ENCODE data around the gene BCL2. TPM values are rescaled to one million over a fixed set of nuclear protein-coding genes. Genes with fewer than 3 reads are reported as not detected.

Gene BCL2
- total RNA-seq, 8 experiments from 2014 or later: 0.97 to 29.2 (median 5.8) TPM

- WGBS, 10 experiments: 69 to 100% (median 98%) methylated on average over 1 to 5 of the region's 7 CpGs; no CpG with 5 or more reads in 4 of the 10 experiments
- Histone ChIP-seq H3K4me1 (replicated peaks in 1 of 2) (no peaks in the 10 kb centered on the region), H3K4me3 (no peak overlapping the region), H3K27ac (no peak overlapping the region)
- ATAC-seq (replicated peaks in 6 of 8): no peak
- in situ Hi-C loops (cut with MboI; ENCODE audit: low pct_unique_long_range_greater_than_20kb in 2 of 9, low sequenced_read_pairs in 9 of 9, unreplicated experiment in 9 of 9): no loop called here
Measured at GRCh38 chr18:63152791-63153190, 166.8 kb downstream of the BCL2 start.

- 9 to 100% (median 64%) methylated on average over 1 to 3 of the region's 3 CpGs for WGBS, 10 experiments
- H3K27ac ChIP-seq: no peak overlapping the region
- H3K4me3 ChIP-seq: no peak overlapping the region
- no peak for ATAC-seq (replicated peaks in 6 of 8)
- in situ Hi-C loops (cut with MboI; ENCODE audit: low pct_unique_long_range_greater_than_20kb in 2 of 9, low sequenced_read_pairs in 9 of 9, unreplicated experiment in 9 of 9): no loop called here
- no peaks in the 10 kb centered on the region for H3K4me1 ChIP-seq (replicated peaks in 1 of 2)
Measured at GRCh38 chr18:63152096-63152495, 167.5 kb downstream of the BCL2 start.

- no peak overlapping the region for H3K4me3 ChIP-seq
- 81 to 100% (median 90%) methylated on average over 1 to 5 of the region's 5 CpGs; no CpG with 5 or more reads in 3 of the 10 experiments for WGBS, 10 experiments
Measured at GRCh38 chr18:63151539-63151938, 168.0 kb downstream of the BCL2 start.

GRCh38 chr18:63150942-63151421, 168.6 kb downstream of the BCL2 start:
- ATAC-seq (replicated peaks in 6 of 8): peak in 1 of 8 experiments; percentile 26
- Histone ChIP-seq H3K4me1 (replicated peaks in 1 of 2) (no peaks in the 10 kb centered on the region), H3K27ac (no peak overlapping the region), H3K4me3 (no peak overlapping the region)
- in situ Hi-C loops (cut with MboI; ENCODE audit: low pct_unique_long_range_greater_than_20kb in 2 of 9, low sequenced_read_pairs in 9 of 9, unreplicated experiment in 9 of 9): no loop called here
- 78 to 100% (median 91%) methylated on average over 1 to 4 of the region's 4 CpGs for WGBS, 10 experiments

More at GRCh38 chr18:63151539-63151938, 168.0 kb downstream of the BCL2 start:
- Histone ChIP-seq H3K27ac (no peak overlapping the region), H3K4me1 (replicated peaks in 1 of 2) (no peaks in the 10 kb centered on the region)
- in situ Hi-C loops (cut with MboI; ENCODE audit: low pct_unique_long_range_greater_than_20kb in 2 of 9, low sequenced_read_pairs in 9 of 9, unreplicated experiment in 9 of 9): no loop called here
- no peak for ATAC-seq (replicated peaks in 6 of 8)

GRCh38 chr18:63150326-63150725, 169.2 kb downstream of the BCL2 start:
- 59 to 89% (median 75%) methylated on average over 3 to 8 of the region's 8 CpGs; no CpG with 5 or more reads in 1 of the 10 experiments for WGBS, 10 experiments
- in situ Hi-C loops (cut with MboI; ENCODE audit: low pct_unique_long_range_greater_than_20kb in 2 of 9, low sequenced_read_pairs in 9 of 9, unreplicated experiment in 9 of 9): no loop called here
- no peak overlapping the region for H3K27ac ChIP-seq
- no peak for ATAC-seq (replicated peaks in 6 of 8)
- no peaks in the 10 kb centered on the region for H3K4me1 ChIP-seq (replicated peaks in 1 of 2)
- no peak overlapping the region for H3K4me3 ChIP-seq

GRCh38 chr18:63149302-63149587, 170.3 kb downstream of the BCL2 start:
- Histone ChIP-seq H3K27ac (no peak overlapping the region), H3K4me1 (replicated peaks in 1 of 2) (no peaks in the 10 kb centered on the region), H3K4me3 (no peak overlapping the region)
- ATAC-seq (replicated peaks in 6 of 8): no peak
- whole genome bisulfite sequencing, 10 experiments: 0 to 92% (median 82%) methylated on average over 1 to 9 of the region's 9 CpGs
- in situ Hi-C loops (cut with MboI; ENCODE audit: low pct_unique_long_range_greater_than_20kb in 2 of 9, low sequenced_read_pairs in 9 of 9, unreplicated experiment in 9 of 9): loop anchor here in 3 of 9 experiments (25.0 kb wide), 2 partner anchors 163 to 288 kb away; partner anchors contain the start of gene BCL2 (in 3 of the 3)

- no peak overlapping the region for H3K27ac ChIP-seq
- peak in 1 of 8 experiments; percentile 17 for ATAC-seq (replicated peaks in 6 of 8)
- in situ Hi-C loops (cut with MboI; ENCODE audit: low pct_unique_long_range_greater_than_20kb in 2 of 9, low sequenced_read_pairs in 9 of 9, unreplicated experiment in 9 of 9): loop anchor here in 3 of 9 experiments (25.0 kb wide), 2 partner anchors 164 to 289 kb away; partner anchors contain the start of gene BCL2 (in 3 of the 3)
- peaks cover 1 to 2% of the 10 kb centered on the region in 2 donors for H3K4me1 ChIP-seq (replicated peaks in 1 of 2)
- H3K4me3 ChIP-seq: no peak overlapping the region
- 14 to 86% (median 74%) methylated on average over 1 to 12 of the region's 14 CpGs for WGBS, 10 experiments
Measured at GRCh38 chr18:63148449-63149301, 170.9 kb downstream of the BCL2 start.

- Histone ChIP-seq H3K4me1 (replicated peaks in 1 of 2) (peaks cover 7 to 9% of the 10 kb centered on the region in 2 donors), H3K27ac (no peak overlapping the region), H3K4me3 (no peak overlapping the region)
- 64 to 100% (median 94%) methylated on average over 1 to 6 of the region's 6 CpGs for WGBS, 10 experiments
- in situ Hi-C loops (cut with MboI; ENCODE audit: low pct_unique_long_range_greater_than_20kb in 2 of 9, low sequenced_read_pairs in 9 of 9, unreplicated experiment in 9 of 9): loop anchor here in 3 of 9 experiments (25.0 kb wide), 2 partner anchors 164 to 289 kb away; partner anchors contain the start of gene BCL2 (in 3 of the 3)
- ATAC-seq (replicated peaks in 6 of 8): no peak
Measured at GRCh38 chr18:63147973-63148372, 171.6 kb downstream of the BCL2 start.

GRCh38 chr18:63146828-63147409, 172.7 kb downstream of the BCL2 start:
- no peak overlapping the region for H3K4me3 ChIP-seq
- peaks cover 7 to 15% of the 10 kb centered on the region in 2 donors for H3K4me1 ChIP-seq (replicated peaks in 1 of 2)
- in situ Hi-C loops (cut with MboI; ENCODE audit: low pct_unique_long_range_greater_than_20kb in 2 of 9, low sequenced_read_pairs in 9 of 9, unreplicated experiment in 9 of 9): loop anchor here in 3 of 9 experiments (25.0 kb wide), 2 partner anchors 165 to 290 kb away; partner anchors contain the start of gene BCL2 (in 3 of the 3)
- H3K27ac ChIP-seq: no peak overlapping the region
- WGBS, 10 experiments: 75 to 100% (median 89%) methylated on average over 2 to 6 of the region's 7 CpGs; no CpG with 5 or more reads in 3 of the 10 experiments
- no peak for ATAC-seq (replicated peaks in 6 of 8)

GRCh38 chr18:63145851-63146555, 173.6 kb downstream of the BCL2 start:
- 29 to 100% (median 89%) methylated on average over 2 to 12 of the region's 18 CpGs for WGBS, 10 experiments
- Histone ChIP-seq H3K4me1 (replicated peaks in 1 of 2) (peaks cover 7 to 15% of the 10 kb centered on the region in 2 donors), H3K27ac (no peak overlapping the region), H3K4me3 (no peak overlapping the region)
- in situ Hi-C loops (cut with MboI; ENCODE audit: low pct_unique_long_range_greater_than_20kb in 2 of 9, low sequenced_read_pairs in 9 of 9, unreplicated experiment in 9 of 9): loop anchor here in 3 of 9 experiments (25.0 kb wide), 2 partner anchors 166 to 291 kb away; partner anchors contain the start of gene BCL2 (in 3 of the 3)
- ATAC-seq (replicated peaks in 6 of 8): no peak

- 69 to 93% (median 80%) methylated on average over 1 to 4 of the region's 8 CpGs; no CpG with 5 or more reads in 3 of the 10 experiments for WGBS, 10 experiments
- in situ Hi-C loops (cut with MboI; ENCODE audit: low pct_unique_long_range_greater_than_20kb in 2 of 9, low sequenced_read_pairs in 9 of 9, unreplicated experiment in 9 of 9): loop anchor here in 3 of 9 experiments (25.0 kb wide), 2 partner anchors 167 to 292 kb away; partner anchors contain the start of gene BCL2 (in 3 of the 3)
- no peak for ATAC-seq (replicated peaks in 6 of 8)
Measured at GRCh38 chr18:63145166-63145850, 174.3 kb downstream of the BCL2 start.

GRCh38 chr18:63144748-63145147, 174.8 kb downstream of the BCL2 start:
- in situ Hi-C loops (cut with MboI; ENCODE audit: low pct_unique_long_range_greater_than_20kb in 2 of 9, low sequenced_read_pairs in 9 of 9, unreplicated experiment in 9 of 9): loop anchor here in 3 of 9 experiments (25.0 kb wide), 2 partner anchors 168 to 293 kb away; partner anchors contain the start of gene BCL2 (in 3 of the 3)
- H3K4me1 ChIP-seq (replicated peaks in 1 of 2): peaks cover 7 to 15% of the 10 kb centered on the region in 2 donors
- H3K27ac ChIP-seq: no peak overlapping the region
- no peak for ATAC-seq (replicated peaks in 6 of 8)
- H3K4me3 ChIP-seq: no peak overlapping the region
- WGBS, 10 experiments: 89 to 100% (median 100%) methylated on average over 1 to 4 of the region's 10 CpGs; no CpG with 5 or more reads in 5 of the 10 experiments

More at GRCh38 chr18:63145166-63145850, 174.3 kb downstream of the BCL2 start:
- H3K27ac ChIP-seq: no peak overlapping the region
- peaks cover 7 to 15% of the 10 kb centered on the region in 2 donors for H3K4me1 ChIP-seq (replicated peaks in 1 of 2)
- no peak overlapping the region for H3K4me3 ChIP-seq
